ENCODE measurements around the gene A4GALT. TPM values are rescaled to one million over a fixed set of nuclear protein-coding genes. Genes with fewer than 3 reads are reported as not detected.

A4GALT gene
- total and polyA plus RNA-seq, 10 of the 15 experiments (the other 5 are each of a cell fraction or from before 2014, with no cell fraction given) = 0.04 to 3.9 (median 2.3) TPM; not detected in 1

DNA sequence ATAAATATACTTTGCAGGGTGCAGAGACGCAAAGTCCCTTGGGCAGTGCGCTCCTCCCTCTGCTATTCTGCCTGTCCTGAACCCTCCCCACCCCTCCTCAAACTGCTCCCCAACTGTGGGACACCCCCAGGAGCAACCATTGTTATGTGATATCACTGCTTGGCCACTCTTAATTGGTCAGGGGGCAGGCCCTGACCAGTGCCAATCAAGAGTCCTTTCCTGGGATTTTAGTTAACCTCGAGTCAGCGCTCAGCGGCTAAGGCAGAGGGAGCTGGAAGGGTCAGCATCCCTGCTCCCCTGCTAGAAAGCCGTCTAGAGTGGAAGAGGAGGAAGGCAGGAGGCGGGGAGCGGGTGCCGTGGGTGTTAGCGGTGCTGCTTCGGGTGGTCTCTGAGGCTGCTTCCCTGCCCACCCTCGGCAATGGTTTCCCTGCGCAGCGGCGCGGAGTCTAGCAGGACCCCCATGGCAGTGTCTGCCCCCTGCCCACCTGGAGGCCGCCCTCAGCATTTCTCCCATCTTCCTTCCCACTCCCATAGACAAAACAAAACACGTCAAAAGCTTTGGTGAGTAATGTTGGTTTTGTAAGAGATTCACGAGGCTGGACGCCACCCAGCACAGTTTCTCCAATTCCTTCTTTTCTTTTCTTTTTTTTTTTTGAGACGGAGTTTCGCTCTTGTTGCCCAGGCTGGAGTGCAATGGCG lies 38.4 kb upstream of the A4GALT start:
- intact Hi-C loops (cut with micrococcal nuclease; ENCODE audit: unreplicated experiment) = no loop called here
- Histone ChIP-seq H3K4me2 (ENCODE audit: control insufficient read depth, insufficient read depth) (no peak overlapping the region), H3K4me3 (no peak overlapping the region), H4K20me1 (ENCODE audit: control insufficient read depth, insufficient read depth) (no peaks in the 10 kb centered on the region), H3K36me3 (ENCODE audit: control insufficient read depth in 2 of 2, insufficient read depth in 2 of 2, low read length in 1 of 2) (no peaks in the 10 kb centered on the region), H3K27ac (ENCODE audit: control insufficient read depth, insufficient read depth) (no peak overlapping the region), H3K27me3 (replicated peaks in 1 of 2; ENCODE audit: control insufficient read depth in 2 of 2, insufficient read depth in 2 of 2, low read length in 1 of 2) (no peaks in the 10 kb centered on the region), H3K79me2 (ENCODE audit: control insufficient read depth, insufficient read depth, low read length) (no peaks in the 10 kb centered on the region), H3K9me3 (replicated peaks; ENCODE audit: control insufficient read depth, insufficient read depth, low read length) (no peaks in the 10 kb centered on the region), H2AFZ (ENCODE audit: control insufficient read depth, low read depth, low read length) (no peak overlapping the region), H3K9ac (ENCODE audit: control insufficient read depth, insufficient read depth, low read length) (no peak overlapping the region), H3K4me1 (ENCODE audit: control insufficient read depth, insufficient read depth, low read length) (peaks cover 13% of the 10 kb centered on the region)
- BruUV-seq (replicated peaks) = no TSS peak
- ATAC-seq = no peak
- ChIA-PET CTCF (interaction anchor here (0.6 kb wide), 1 partner anchor 22 kb away, joined by 3 read pairs; no protein-coding TSS in a partner anchor), POLR2A (no interaction called here), SMC1A (ENCODE audit: uncharacterized antibody, unreplicated experiment) (no interaction called here), RAD21 (ENCODE audit: unreplicated experiment) (no interaction called here)
- FAIRE-seq = no peak
- no peak for DNase-seq (ENCODE audit: low read depth, low spot score)
- in situ Hi-C loops (cut with MboI) = no loop called here
- TF ChIP-seq CREB1 (IDR thresholded peaks at IDR 0.05; ENCODE audit: low read depth) (no peak), POLR2AphosphoS5 (IDR thresholded peaks at IDR 0.05; ENCODE audit: low read length) (no peak), KDM1A (IDR thresholded peaks at IDR 0.05; ENCODE audit: borderline replicate concordance) (no peak), ATF7 (IDR thresholded peaks at IDR 0.05; ENCODE audit: low read depth) (no peak), RAD51 (IDR thresholded peaks at IDR 0.05) (no peak), CHD2 (IDR thresholded peaks at IDR 0.05; ENCODE audit: borderline replicate concordance, low read depth, low read length) (no peak), SUZ12 (IDR thresholded peaks at IDR 0.05; ENCODE audit: unreplicated experiment) (no peak), WRNIP1 (IDR thresholded peaks at IDR 0.05; ENCODE audit: borderline replicate concordance, low read depth, low read length) (no peak), SIN3A (IDR thresholded peaks at IDR 0.05; ENCODE audit: low read depth, low read length) (no peak), NFIC (IDR thresholded peaks at IDR 0.05; ENCODE audit: low read depth, low read length) (no peak), CEBPB (IDR thresholded peaks at IDR 0.05; ENCODE audit: borderline replicate concordance in 1 of 2, low read depth in 2 of 2, low read length in 2 of 2) (no peak), STAT1 (conservative IDR thresholded peaks at IDR 0.05) (no peak), ZNF207 (IDR thresholded peaks at IDR 0.05; ENCODE audit: borderline replicate concordance) (no peak), GABPA (IDR thresholded peaks at IDR 0.05; ENCODE audit: low read depth) (no peak), ZZZ3 (IDR thresholded peaks at IDR 0.05; ENCODE audit: control insufficient read depth, insufficient read length, low read depth) (no peak), ZBED1 (IDR thresholded peaks at IDR 0.05; ENCODE audit: borderline replicate concordance) (no peak)
- TF ChIP-seq, protein P1, sequence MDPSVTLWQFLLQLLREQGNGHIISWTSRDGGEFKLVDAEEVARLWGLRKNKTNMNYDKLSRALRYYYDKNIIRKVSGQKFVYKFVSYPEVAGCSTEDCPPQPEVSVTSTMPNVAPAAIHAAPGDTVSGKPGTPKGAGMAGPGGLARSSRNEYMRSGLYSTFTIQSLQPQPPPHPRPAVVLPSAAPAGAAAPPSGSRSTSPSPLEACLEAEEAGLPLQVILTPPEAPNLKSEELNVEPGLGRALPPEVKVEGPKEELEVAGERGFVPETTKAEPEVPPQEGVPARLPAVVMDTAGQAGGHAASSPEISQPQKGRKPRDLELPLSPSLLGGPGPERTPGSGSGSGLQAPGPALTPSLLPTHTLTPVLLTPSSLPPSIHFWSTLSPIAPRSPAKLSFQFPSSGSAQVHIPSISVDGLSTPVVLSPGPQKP (IDR thresholded peaks at IDR 0.05; ENCODE audit: low read depth, low read length) = no peak
- TF ChIP-seq, protein P2, sequence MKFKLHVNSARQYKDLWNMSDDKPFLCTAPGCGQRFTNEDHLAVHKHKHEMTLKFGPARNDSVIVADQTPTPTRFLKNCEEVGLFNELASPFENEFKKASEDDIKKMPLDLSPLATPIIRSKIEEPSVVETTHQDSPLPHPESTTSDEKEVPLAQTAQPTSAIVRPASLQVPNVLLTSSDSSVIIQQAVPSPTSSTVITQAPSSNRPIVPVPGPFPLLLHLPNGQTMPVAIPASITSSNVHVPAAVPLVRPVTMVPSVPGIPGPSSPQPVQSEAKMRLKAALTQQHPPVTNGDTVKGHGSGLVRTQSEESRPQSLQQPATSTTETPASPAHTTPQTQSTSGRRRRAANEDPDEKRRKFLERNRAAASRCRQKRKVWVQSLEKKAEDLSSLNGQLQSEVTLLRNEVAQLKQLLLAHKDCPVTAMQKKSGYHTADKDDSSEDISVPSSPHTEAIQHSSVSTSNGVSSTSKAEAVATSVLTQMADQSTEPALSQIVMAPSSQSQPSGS (IDR thresholded peaks at IDR 0.05; ENCODE audit: low read length) = no peak
- WGBS (ENCODE audit: insufficient coverage, insufficient replicate concordance, low lambda C conversion rate, missing lambda C conversion rate) = 86% methylated on average over 21 of the region's 23 CpGs
